HG02571 (cell line): ENCODE measurements around the gene APOE.
"Not testable (repeated sequence)": the region's sequence is repeated elsewhere in the genome, so short reads cannot be mapped to it uniquely, and the experiment has no call there.

ENCODE experiments used
- ATAC-seq: cut with Tn5 transposase; IDR thresholded peaks from one replicate; pipeline ENCODE4 v1.9.1; 2021; ENCODE audit warnings: mild to moderate bottlenecking, moderate library complexity; ENCODE audit not compliant: unreplicated experiment

APOE gene

GRCh38 chr19:44908836-44909261, 3.3 kb downstream of the APOE start:
- ATAC-seq, result no peak

- ATAC-seq, result no peak
These were observed 4.2 kb downstream of the APOE start for GRCh38 chr19:44909775-44910174.

- not testable (repeated sequence) for ATAC-seq
These were observed 6.3 kb downstream of the APOE start for GRCh38 chr19:44911896-44912295.

DNA sequence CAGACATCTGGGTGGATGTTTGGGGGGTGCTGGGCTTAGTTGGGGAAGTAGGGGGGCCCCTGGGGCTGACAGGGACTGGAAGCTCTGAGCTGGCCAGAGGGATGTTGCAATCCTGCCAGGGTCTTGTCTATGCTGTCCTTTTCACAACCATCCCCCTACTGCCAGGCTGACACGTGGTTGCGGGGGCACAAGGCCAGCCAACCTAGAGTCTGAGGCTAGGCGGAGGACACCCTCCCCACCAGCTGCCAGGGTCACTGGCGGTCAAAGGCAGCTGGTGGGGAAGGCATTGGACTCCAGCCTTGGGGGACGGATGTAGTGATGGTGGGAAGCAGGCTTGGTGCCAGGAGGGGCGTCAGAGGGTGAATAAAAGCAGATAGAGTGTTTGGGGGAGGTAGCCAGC, 7.3 kb downstream of the APOE start:
- ATAC-seq, result no peak

- ATAC-seq, result not testable (repeated sequence)
These were observed 8.2 kb downstream of the APOE start for GRCh38 chr19:44913512-44914432.

DNA sequence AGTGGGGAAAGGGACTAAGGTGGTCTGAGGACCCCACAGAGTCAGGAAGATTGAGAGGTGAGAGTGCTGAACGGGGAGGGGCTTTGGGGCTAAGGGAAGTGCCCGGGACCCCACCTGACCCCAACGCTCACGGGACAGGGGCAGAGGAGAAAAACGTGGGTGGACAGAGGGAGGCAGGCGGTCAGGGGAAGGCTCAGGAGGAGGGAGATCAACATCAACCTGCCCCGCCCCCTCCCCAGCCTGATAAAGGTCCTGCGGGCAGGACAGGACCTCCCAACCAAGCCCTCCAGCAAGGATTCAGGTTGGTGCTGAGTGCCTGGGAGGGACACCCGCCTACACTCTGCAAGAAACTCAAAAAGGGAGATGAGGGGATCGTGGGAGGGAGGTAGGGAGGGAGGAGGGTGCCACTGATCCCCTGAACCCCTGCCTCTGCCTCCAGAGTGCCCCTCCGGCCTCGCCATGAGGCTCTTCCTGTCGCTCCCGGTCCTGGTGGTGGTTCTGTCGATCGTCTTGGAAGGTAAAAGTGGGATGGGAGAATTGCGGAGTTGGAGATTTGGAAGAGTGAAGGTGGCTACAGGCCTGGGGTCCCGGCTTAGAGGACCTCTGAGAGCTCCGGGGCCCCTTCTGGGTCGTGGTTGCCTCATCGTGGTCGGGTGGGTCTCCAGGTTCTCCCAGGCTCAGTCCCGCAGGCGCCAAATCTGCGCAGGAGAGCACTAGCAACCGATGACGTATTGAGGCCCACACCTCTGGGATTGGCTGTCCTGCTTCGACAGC, 9.0 kb downstream of the APOE start, which contains the start of gene APOC1:
Gene APOC1 (plus strand): TSS at position 176 of the 774 bp plus-strand sequence. CDS start 284 bp downstream, at position 460.
- peak; percentile 89 for ATAC-seq

GRCh38 chr19:44924243-44924725, 18.7 kb downstream of the APOE start:
- ATAC-seq, result no peak

DNA sequence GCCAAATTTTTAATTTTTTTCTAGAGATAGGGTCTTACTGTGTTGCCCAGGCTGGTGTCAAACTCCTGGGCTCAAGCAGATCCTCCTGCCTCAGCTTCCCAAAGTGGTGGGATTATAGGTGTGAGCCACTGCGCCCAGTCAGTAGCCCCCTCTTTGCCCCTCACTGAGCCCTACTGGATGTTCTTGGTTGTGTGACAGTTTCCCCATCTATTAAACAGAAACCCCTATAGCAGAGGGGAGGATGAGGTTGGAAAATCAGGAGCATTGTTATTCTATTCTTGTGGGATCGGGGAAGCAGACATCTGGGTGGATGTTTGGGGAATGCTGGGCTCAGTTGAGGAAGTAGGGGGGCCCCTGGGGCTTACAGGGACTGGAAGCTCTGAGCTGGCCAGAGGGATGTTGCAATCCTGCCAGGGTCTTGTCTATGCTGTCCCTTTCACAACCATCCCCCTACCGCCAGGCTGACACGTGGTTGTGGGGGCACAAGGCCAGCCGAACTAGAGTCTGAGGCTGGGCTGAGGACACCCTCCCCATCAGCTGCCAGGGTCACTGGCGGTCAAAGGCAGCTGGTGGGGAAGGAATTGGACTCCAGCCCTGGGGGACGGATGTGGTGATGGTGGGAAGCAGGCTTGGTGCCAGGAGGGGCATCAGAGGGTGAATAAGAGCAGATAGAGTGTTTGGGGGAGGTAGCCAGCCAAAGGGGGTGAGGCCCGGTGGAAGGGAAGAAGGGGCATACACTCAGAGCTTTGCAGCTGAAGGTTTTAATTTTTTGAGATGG, 19.7 kb downstream of the APOE start:
- no peak for ATAC-seq

- not testable (repeated sequence) for ATAC-seq
These were observed 20.9 kb downstream of the APOE start for GRCh38 chr19:44926245-44927077.

DNA sequence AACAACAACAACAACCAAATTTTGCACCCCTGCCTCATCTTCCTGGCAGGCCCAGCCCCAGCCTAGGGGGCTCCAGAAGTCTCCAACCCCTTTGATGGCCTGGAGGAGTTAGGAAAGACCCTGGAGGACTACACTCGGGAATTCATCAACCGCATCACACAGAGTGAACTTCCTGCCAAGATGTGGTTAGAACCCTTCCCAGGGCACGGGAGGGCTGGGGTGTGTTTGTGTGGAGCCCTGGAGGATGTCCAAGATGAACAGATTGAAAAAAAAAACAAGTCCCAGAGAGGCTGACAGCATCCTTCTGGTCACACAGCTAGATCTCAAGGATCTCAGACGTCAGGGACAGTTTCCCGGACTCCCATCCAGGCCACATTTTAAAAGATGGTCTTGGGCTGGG, 22.1 kb downstream of the APOE start:
- ATAC-seq, result no peak

DNA sequence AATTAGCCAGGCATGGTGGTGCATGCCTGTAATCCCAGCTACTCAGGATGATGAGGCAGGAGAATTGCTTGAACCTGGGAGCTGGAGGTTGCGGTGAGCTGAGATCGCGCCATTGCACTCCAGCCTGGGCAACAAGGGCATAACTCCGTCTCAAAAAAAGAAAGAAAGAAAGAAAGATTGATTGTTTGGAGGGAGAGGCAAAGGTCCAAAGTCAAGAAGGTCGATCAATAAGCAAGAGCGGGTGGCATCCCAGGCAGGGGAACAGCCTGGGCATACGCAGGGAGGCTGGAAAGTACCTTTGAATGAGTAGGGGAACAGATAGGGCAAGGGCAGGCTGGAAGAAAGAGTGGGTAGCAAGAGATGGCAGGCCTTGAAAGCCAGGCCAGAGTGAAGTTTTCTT, 24.5 kb downstream of the APOE start:
- no peak for ATAC-seq

- no peak for ATAC-seq
These were observed 25.9 kb downstream of the APOE start for GRCh38 chr19:44931541-44931940.

DNA sequence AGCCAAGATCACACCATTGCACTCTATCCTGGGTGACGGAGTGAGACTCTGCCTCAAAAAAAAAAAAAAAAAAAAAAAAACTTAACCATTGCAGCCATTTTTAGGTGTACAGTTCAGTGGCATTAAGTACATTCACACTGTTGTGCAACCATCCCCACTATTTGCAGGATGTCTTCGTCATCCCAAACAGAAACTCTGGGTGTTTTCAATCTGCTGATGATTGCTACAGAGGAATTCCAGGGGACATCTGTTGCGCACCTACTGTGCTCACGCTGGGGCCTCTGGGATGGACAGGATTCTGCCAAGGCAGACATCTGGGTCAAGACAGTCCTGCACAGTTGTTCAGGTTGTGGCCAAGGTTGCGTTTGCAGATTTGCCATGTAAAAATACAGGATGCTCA, 34.1 kb downstream of the APOE start:
- no peak for ATAC-seq

DNA sequence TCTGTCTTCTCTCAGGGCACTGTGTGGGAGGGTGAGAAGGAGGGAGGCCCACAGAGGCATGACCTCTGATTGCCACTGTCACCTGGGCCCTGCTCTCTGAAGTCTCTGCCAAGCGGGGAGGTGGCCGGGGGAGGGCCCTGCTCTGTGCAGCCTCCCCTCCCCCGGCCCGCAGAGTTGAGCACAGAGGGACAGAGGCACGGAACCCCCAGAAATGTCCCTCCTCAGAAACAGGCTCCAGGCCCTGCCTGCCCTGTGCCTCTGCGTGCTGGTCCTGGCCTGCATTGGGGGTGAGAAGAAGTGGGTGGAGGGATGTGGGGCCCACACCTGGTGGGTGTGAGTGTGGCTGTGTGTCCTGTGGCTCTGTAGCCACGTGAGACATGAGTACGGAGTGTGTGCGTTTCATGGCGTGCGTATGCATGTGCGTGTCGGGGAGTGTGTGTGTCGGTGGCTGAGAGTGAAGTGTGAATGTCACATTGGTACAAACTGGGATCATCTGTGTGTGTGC, 36.5 kb downstream of the APOE start, which contains the start of gene APOC4:
Gene APOC4 (plus strand): TSS at position 171 of the 505 bp plus-strand sequence. CDS start 41 bp downstream, at position 212.
- no peak for ATAC-seq

- peak; percentile 58 for ATAC-seq
These were observed 38.2 kb downstream of the APOE start for GRCh38 chr19:44943801-44944249.

GRCh38 chr19:44947041-44947581, 41.5 kb downstream of the APOE start:
- ATAC-seq, result no peak

- no peak for ATAC-seq
These were observed 42.6 kb downstream of the APOE start for GRCh38 chr19:44948237-44948636.

DNA sequence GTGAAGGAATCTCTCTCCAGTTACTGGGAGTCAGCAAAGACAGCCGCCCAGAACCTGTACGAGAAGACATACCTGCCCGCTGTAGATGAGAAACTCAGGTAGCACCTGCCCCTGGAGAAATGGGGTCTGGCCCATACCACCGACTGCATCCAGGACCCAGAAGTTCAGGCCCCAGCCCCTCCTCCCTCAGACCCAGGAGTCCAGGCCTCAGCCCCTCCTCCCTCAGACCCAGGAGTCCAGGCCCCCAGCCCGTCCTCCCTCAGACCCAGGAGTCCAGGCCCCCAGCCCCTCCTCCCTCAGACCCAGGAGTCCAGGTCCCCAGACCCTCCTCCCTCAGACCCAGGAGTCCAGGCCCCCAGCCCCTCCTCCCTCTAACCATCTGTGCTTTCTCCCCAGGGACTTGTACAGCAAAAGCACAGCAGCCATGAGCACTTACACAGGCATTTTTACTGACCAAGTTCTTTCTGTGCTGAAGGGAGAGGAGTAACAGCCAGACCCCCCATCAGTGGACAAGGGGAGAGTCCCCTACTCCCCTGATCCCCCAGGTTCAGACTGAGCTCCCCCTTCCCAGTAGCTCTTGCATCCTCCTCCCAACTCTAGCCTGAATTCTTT, 43.3 kb downstream of the APOE start:
- no peak for ATAC-seq

DNA sequence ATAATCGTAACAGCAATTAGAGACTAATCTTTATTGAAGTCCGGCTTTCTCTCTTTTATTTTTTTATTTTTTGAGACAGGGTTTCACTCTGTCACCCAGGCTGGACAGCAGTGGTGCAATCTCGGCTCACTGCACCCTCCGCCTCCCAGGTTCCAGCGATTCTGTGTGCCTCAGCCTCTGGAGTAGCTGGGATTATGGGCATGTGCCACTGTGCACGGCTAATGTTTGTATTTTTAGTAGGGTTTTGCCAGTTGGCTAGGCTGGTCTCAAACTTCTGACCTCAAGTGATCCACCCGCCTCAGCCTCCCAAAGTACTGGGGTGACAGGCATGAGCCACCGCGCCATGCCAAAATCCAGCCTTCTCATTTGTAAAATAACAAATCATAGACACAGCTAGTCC, 44.0 kb downstream of the APOE start:
- ATAC-seq, result no peak
